ENCODE measurements around the gene IQUB.

DNA sequence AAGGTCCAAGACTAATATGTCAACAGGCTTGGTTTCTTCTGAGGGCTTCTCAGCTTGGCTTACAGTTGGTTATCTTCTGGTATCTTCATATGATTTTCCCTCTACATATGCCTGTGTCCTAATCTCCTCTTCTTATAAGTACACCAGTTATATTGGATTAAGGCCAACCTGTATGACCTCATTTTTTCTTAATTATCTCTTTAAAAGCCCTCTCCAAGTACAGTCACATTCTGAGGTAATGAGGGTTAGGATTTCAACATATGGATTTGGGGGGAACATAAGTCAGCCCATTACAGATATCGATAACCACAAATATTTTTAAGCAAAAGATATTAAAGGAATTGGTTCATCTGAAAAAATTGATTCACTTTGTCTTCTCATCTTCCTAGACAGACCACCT, 49.2 kb downstream of the IQUB start:
- TF ChIP-seq, protein P1, sequence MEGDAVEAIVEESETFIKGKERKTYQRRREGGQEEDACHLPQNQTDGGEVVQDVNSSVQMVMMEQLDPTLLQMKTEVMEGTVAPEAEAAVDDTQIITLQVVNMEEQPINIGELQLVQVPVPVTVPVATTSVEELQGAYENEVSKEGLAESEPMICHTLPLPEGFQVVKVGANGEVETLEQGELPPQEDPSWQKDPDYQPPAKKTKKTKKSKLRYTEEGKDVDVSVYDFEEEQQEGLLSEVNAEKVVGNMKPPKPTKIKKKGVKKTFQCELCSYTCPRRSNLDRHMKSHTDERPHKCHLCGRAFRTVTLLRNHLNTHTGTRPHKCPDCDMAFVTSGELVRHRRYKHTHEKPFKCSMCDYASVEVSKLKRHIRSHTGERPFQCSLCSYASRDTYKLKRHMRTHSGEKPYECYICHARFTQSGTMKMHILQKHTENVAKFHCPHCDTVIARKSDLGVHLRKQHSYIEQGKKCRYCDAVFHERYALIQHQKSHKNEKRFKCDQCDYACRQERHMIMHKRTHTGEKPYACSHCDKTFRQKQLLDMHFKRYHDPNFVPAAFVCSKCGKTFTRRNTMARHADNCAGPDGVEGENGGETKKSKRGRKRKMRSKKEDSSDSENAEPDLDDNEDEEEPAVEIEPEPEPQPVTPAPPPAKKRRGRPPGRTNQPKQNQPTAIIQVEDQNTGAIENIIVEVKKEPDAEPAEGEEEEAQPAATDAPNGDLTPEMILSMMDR (conservative IDR thresholded peaks at IDR 0.05; ENCODE audit: low read length), result no peak
- no peak for TF ChIP-seq EZH2phosphoT487 (IDR thresholded peaks at IDR 0.05; ENCODE audit: borderline replicate concordance)
